Ascending aorta (tissue), 2 donors: ENCODE results near the gene TBC1D28. TPM values are rescaled to one million over a fixed set of nuclear protein-coding genes. Genes with fewer than 3 reads are reported as not detected.
"Not testable (repeated sequence)": the region's sequence is repeated elsewhere in the genome, so short reads cannot be mapped to it uniquely, and the experiment has no call there.

ENCODE experiments used
- DNase-seq, 2 donors: peaks; one replicate each; pipeline ENCODE4 v3.0.0-alpha.2; 2019; ENCODE audit warnings: low spot score in 2 of 2
- H3K27ac ChIP-seq, 2 donors: fragments of 200-600 bp; sonication (generic); one replicate each; pipeline ENCODE4 v1.5.1; 2016 to 2017; ENCODE audit warnings: mild to moderate bottlenecking in 1 of 2
- H3K27me3 ChIP-seq: fragments of 200-600 bp; sonication (generic); one replicate; pipeline ENCODE4 v1.5.1; 2017
- H3K36me3 ChIP-seq, 2 donors: fragments of 200-600 bp; sonication (generic); one replicate each; pipeline ENCODE4 v1.5.1; 2016
- H3K4me1 ChIP-seq, 2 donors: fragments of 200-600 bp; sonication (generic); one replicate each; pipeline ENCODE4 v1.5.1; 2016 to 2017; ENCODE audit warnings: mild to moderate bottlenecking in 1 of 2
- H3K4me3 ChIP-seq, 2 donors: fragments of 200-600 bp; sonication (generic); one replicate each; pipeline ENCODE4 v1.5.1; 2016 to 2017; ENCODE audit warnings: mild to moderate bottlenecking in 1 of 2
- H3K9me3 ChIP-seq, 2 donors: fragments of 200-600 bp; sonication (generic); one replicate each; pipeline ENCODE4 v1.5.1; 2016
- intact Hi-C: fragments of 100-400 bp; cut with DNase I; formaldehyde crosslinking; loops from one replicate; pipeline ENCODE4 v1.15.1; 2023
- total RNA-seq: library from RNA; depleted of rRNA; stranded (reverse); fragments of >200 nt; gene quantifications from one replicate; pipeline ENCODE4 v1.1.0, GENCODE V29; 2016
- TF ChIP-seq, protein P1 (sequence below), 3 experiments: fragments of 200-600 bp in 2 of 3; fragments of 450-650 bp in 1 of 3; sonication (generic) in 2 of 3; IDR thresholded peaks; one replicate each; pipeline ENCODE4 v1.5.1; 2016 to 2019; ENCODE audit warnings: antibody characterized with exemption in 3 of 3, mild to moderate bottlenecking in 1 of 3, moderate library complexity in 1 of 3

The TBC1D28 gene
- total RNA-seq, 1 donor from 2014 or later, result not detected

GRCh38 chr17:18636237-18636636 is 8.0 kb downstream of the TBC1D28 start:
- H3K27me3 ChIP-seq, H3K9me3 ChIP-seq, intact Hi-C loops: not testable (repeated sequence)

GRCh38 chr17:18635773-18636172 is 8.4 kb downstream of the TBC1D28 start:
- intact Hi-C loops, DNase-seq, H3K4me3 ChIP-seq, H3K27me3 ChIP-seq, H3K27ac ChIP-seq, H3K9me3 ChIP-seq, H3K36me3 ChIP-seq, H3K4me1 ChIP-seq: not testable (repeated sequence)

More at GRCh38 chr17:18636237-18636636, 8.0 kb downstream of the TBC1D28 start:
- not testable (repeated sequence) for H3K36me3 ChIP-seq, DNase-seq, H3K4me1 ChIP-seq, H3K27ac ChIP-seq, H3K4me3 ChIP-seq

GRCh38 chr17:18634550-18635263 is 9.5 kb downstream of the TBC1D28 start:
- intact Hi-C loops, H3K27ac ChIP-seq, H3K27me3 ChIP-seq, H3K4me1 ChIP-seq, H3K9me3 ChIP-seq, H3K36me3 ChIP-seq, DNase-seq: not testable (repeated sequence)
- H3K4me3 ChIP-seq, result peak overlapping the region; percentile 2 to 33

DNA sequence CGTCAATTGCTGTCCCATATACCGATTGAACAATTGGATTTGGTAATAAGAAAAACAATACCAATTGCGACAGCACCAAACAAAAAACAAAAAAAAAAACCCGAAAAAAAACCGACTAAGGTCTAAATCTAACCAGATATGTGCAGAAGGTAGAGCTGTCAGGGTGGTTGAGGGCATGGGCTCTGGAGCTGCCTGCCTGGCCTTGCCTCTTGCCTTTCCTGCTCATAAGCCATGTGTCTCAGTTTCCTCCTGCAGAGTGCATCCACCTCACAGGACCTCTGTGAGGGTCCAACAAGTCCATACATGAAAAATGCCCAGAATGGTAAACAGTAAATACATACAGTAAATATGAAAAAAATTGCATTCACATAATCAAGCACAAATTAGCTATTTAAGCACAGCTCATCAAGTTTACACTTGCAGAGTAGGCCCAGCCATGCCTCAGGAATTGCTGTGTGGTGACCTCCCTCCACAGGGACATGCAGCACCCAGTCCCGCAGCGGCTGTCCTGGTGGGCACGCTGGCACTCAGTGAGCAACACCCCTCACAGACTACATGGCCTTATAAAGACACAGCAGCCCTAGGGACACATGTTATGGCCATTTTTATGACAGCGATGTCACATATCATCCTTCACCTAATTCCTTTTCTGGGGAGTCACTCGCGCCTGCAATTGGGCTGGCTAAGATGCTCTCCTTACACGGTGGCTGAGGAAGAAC is 17.9 kb downstream of the TBC1D28 start:
- TF ChIP-seq, protein P1, sequence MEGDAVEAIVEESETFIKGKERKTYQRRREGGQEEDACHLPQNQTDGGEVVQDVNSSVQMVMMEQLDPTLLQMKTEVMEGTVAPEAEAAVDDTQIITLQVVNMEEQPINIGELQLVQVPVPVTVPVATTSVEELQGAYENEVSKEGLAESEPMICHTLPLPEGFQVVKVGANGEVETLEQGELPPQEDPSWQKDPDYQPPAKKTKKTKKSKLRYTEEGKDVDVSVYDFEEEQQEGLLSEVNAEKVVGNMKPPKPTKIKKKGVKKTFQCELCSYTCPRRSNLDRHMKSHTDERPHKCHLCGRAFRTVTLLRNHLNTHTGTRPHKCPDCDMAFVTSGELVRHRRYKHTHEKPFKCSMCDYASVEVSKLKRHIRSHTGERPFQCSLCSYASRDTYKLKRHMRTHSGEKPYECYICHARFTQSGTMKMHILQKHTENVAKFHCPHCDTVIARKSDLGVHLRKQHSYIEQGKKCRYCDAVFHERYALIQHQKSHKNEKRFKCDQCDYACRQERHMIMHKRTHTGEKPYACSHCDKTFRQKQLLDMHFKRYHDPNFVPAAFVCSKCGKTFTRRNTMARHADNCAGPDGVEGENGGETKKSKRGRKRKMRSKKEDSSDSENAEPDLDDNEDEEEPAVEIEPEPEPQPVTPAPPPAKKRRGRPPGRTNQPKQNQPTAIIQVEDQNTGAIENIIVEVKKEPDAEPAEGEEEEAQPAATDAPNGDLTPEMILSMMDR (IDR thresholded peaks at IDR 0.05), result no peak
- DNase-seq, result no peak
- H3K4me3 ChIP-seq, result no peak overlapping the region
- no peaks in the 10 kb centered on the region for H3K4me1 ChIP-seq
- no peaks in the 10 kb centered on the region for H3K27me3 ChIP-seq
- H3K27ac ChIP-seq, result no peak overlapping the region
- intact Hi-C loops, result no loop called here
- H3K9me3 ChIP-seq, result no peaks in the 10 kb centered on the region
- no peaks in the 10 kb centered on the region for H3K36me3 ChIP-seq

GRCh38 chr17:18625509-18626104 is 18.6 kb downstream of the TBC1D28 start:
- Histone ChIP-seq H3K27ac (peak overlapping the region; percentile 40 to 71), H3K4me3 (peak overlapping the region; percentile 36 to 60)
- H3K9me3 ChIP-seq, H3K27me3 ChIP-seq, H3K36me3 ChIP-seq, intact Hi-C loops, H3K4me1 ChIP-seq: not testable (repeated sequence)
- peak; percentile 82 to 97 for DNase-seq
- TF ChIP-seq, protein P1 (IDR thresholded peaks at IDR 0.05), result peak; percentile 88 to 99 (median 96)

- peak overlapping the region; percentile 40 to 71 for H3K27ac ChIP-seq
- DNase-seq, intact Hi-C loops: not testable (repeated sequence)
These were observed 19.2 kb downstream of the TBC1D28 start for GRCh38 chr17:18624862-18625501.

DNA sequence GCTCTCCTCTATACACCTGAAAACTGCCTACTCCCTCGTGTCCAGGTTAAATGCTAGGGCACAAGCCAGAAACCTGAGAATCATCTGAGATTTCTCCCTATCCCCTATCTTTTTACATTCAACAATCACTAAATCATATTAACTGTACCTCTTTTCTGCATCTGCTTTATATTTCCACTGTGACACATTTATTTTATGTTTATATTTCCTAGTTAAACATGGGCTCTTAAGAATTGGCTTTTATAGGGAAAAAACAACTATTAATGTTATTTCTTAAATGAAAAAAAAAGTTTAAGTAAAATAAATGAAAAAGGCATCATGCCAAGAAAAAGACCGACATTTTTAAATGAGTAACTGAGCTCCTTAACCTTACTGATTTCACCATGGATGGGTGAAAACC is 26.6 kb downstream of the TBC1D28 start:
- H3K27ac ChIP-seq, H3K4me3 ChIP-seq, H3K27me3 ChIP-seq, DNase-seq, intact Hi-C loops, H3K36me3 ChIP-seq, H3K9me3 ChIP-seq, H3K4me1 ChIP-seq: not testable (repeated sequence)

More at GRCh38 chr17:18624862-18625501, 19.2 kb downstream of the TBC1D28 start:
- H3K4me3 ChIP-seq, result peak overlapping the region; percentile 36 to 60
- not testable (repeated sequence) for H3K9me3 ChIP-seq, H3K4me1 ChIP-seq, H3K27me3 ChIP-seq, H3K36me3 ChIP-seq

- DNase-seq, H3K9me3 ChIP-seq, H3K4me1 ChIP-seq, H3K36me3 ChIP-seq, intact Hi-C loops, H3K4me3 ChIP-seq, H3K27ac ChIP-seq, H3K27me3 ChIP-seq: not testable (repeated sequence)
These were observed 31.2 kb downstream of the TBC1D28 start for GRCh38 chr17:18613016-18613415.

DNA sequence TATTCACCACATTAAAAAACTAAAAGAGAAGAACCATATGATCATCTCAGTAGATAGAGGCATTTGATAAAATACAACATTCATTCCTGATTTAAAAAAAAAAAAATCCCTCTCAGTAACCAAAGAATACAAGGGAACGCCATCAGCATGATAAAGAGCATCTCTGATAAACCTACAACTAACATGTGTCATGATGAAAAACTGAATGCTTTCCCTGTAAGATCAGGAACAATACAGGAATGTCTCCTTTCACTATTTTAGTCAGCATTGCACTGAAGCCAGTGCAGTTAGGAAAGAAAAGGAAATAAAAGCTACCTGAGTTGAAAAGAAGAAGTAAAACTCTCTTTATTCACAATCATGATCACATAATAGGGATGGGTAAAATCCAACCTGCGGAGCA is 51.1 kb downstream of the TBC1D28 start:
- H3K27me3 ChIP-seq, intact Hi-C loops, H3K36me3 ChIP-seq, DNase-seq, H3K4me1 ChIP-seq, H3K4me3 ChIP-seq, H3K27ac ChIP-seq, H3K9me3 ChIP-seq: not testable (repeated sequence)
